ENCODE results near the gene POLR1A. TPM values are rescaled to one million over a fixed set of nuclear protein-coding genes. Genes with fewer than 3 reads are reported as not detected.

Gene POLR1A
- total and polyA plus RNA-seq, 2 of the 8 experiments (the other 6 are each of a cell fraction or from before 2014, with no cell fraction given): 8.9 to 58.1 TPM

DNA sequence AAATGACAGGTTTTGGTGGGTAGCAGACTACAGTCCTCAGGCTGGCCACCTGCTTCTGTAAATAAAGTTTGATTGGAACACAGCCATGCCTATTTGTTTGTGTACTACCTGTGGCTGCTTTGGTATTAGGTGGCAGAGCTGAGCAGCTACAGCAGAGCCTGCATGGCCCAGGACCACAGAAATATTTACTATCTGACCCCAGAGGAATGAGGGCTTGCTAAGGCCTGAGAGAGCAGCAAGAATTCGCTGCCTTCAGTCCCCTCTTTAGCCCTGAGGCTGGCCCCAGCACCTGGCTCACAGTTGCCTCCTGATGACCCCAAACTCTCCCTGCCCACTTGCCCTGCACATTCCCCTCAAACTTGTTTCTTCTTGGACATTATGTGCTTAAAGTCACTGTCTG lies 32.5 kb downstream of the POLR1A start:
- H3K36me3 ChIP-seq (ENCODE audit: control insufficient read depth in 2 of 4, insufficient read depth in 4 of 4, low read length in 3 of 4): peaks cover 24 to 85% (median 74%) of the 10 kb centered on the region in 4 experiments

More for the DNA sequence above, 32.5 kb downstream of the POLR1A start:
- Histone ChIP-seq H3K79me2 (ENCODE audit: control insufficient read depth in 1 of 2, insufficient read depth in 2 of 2, low read length in 2 of 2) (no peaks in the 10 kb centered on the region), H3K4ac (replicated peaks; ENCODE audit: insufficient read length, low read depth, low read length) (no peak overlapping the region), H3K9ac (replicated peaks in 1 of 4; ENCODE audit: extremely low read depth in 1 of 4, low read depth in 3 of 4, low read length in 3 of 4) (no peak overlapping the region), H3K23ac (ENCODE audit: insufficient read length) (no peak overlapping the region), H4K8ac (ENCODE audit: extremely low read depth, insufficient read depth, low read length) (no peak overlapping the region), H3K23me2 (ENCODE audit: low read depth, low read length) (no peaks in the 10 kb centered on the region), H2BK12ac (ENCODE audit: low read depth, low read length) (no peak overlapping the region), H3K4me2 (ENCODE audit: insufficient read depth in 1 of 2, low read depth in 2 of 2, low read length in 2 of 2) (no peak overlapping the region), H2AFZ (ENCODE audit: low read length) (no peak overlapping the region), H2AK5ac (ENCODE audit: low read depth, low read length) (no peak overlapping the region), H3K18ac (ENCODE audit: extremely low read depth, low read length) (no peak overlapping the region), H2BK5ac (ENCODE audit: low read depth, low read length) (no peak overlapping the region), H4K91ac (replicated peaks; ENCODE audit: insufficient read length, low read length) (no peak overlapping the region), H4K20me1 (replicated peaks in 1 of 2; ENCODE audit: control insufficient read depth in 1 of 2, insufficient read depth in 2 of 2, low read length in 2 of 2) (peaks cover 0 to 8% of the 10 kb centered on the region in 2 experiments), H3K9me3 (ENCODE audit: insufficient read depth in 2 of 2, low read depth in 1 of 2, low read length in 1 of 2) (no peaks in the 10 kb centered on the region), H3K79me1 (ENCODE audit: low read depth, low read length) (no peaks in the 10 kb centered on the region), H2BK15ac (ENCODE audit: low read length) (no peak overlapping the region), H3K27me3 (replicated peaks in 1 of 4; ENCODE audit: control insufficient read depth in 3 of 4, extremely low read depth in 1 of 4, insufficient read depth in 3 of 4, low read length in 3 of 4) (no peaks in the 10 kb centered on the region), H3K4me3 (ENCODE audit: extremely low read depth in 1 of 4, insufficient read depth in 2 of 4, low read depth in 3 of 4, low read length in 4 of 4) (no peak overlapping the region), H4K5ac (ENCODE audit: insufficient read length, low read depth, low read length) (no peak overlapping the region), H3K27ac (ENCODE audit: low read depth, low read length) (no peak overlapping the region), H3K4me1 (replicated peaks in 1 of 4; ENCODE audit: control insufficient read depth in 3 of 4, insufficient read depth in 4 of 4, low read length in 3 of 4) (no peaks in the 10 kb centered on the region), H3K56ac (replicated peaks; ENCODE audit: insufficient read length, low read depth, low read length) (no peak overlapping the region), H3K14ac (ENCODE audit: insufficient read length) (no peak overlapping the region), H2BK120ac (replicated peaks; ENCODE audit: low read depth, low read length) (no peak overlapping the region), H2BK20ac (ENCODE audit: low read length) (no peak overlapping the region)
- no peak for TF ChIP-seq HDAC6 (IDR thresholded peaks at IDR 0.05; ENCODE audit: low read depth, low read length)
- TF ChIP-seq, protein P1, sequence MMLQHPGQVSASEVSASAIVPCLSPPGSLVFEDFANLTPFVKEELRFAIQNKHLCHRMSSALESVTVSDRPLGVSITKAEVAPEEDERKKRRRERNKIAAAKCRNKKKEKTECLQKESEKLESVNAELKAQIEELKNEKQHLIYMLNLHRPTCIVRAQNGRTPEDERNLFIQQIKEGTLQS (IDR thresholded peaks at IDR 0.05; ENCODE audit: insufficient read depth, low read depth, low read length): no peak
- no peak for TF ChIP-seq ZNF274 (IDR thresholded peaks at IDR 0.05; ENCODE audit: borderline replicate concordance, extremely low read depth, low read length)
- no peak for TF ChIP-seq SAP30 (IDR thresholded peaks at IDR 0.05; ENCODE audit: insufficient read depth, insufficient replicate concordance, low read length)
- TF ChIP-seq POU5F1 (IDR thresholded peaks at IDR 0.05; ENCODE audit: low read depth, low read length): no peak
- no peak for TF ChIP-seq MAFK (IDR thresholded peaks at IDR 0.05; ENCODE audit: low read depth, low read length)
- no peak for TF ChIP-seq CREB1 (IDR thresholded peaks at IDR 0.05)
- TF ChIP-seq CTBP2 (IDR thresholded peaks at IDR 0.05; ENCODE audit: borderline replicate concordance, insufficient read depth, insufficient read length, low read length): no peak
- no peak for TF ChIP-seq SIRT6 (IDR thresholded peaks at IDR 0.05; ENCODE audit: low read length)
- TF ChIP-seq JUN (IDR thresholded peaks at IDR 0.05; ENCODE audit: low read depth, low read length): no peak
- TF ChIP-seq KDM5A (IDR thresholded peaks at IDR 0.05; ENCODE audit: low read length): no peak
- no peak for TF ChIP-seq POLR2A (IDR thresholded peaks at IDR 0.05; ENCODE audit: control extremely low read depth in 1 of 2, low read depth in 2 of 2, low read length in 2 of 2)
- no peak for TF ChIP-seq GABPA (IDR thresholded peaks at IDR 0.05; ENCODE audit: borderline replicate concordance, insufficient read depth, low read length)
- no peak for TF ChIP-seq SP2 (IDR thresholded peaks at IDR 0.05; ENCODE audit: low read length)
- no peak for TF ChIP-seq SIN3A (conservative IDR thresholded peaks at IDR 0.05 in 1 of 2, IDR thresholded peaks at IDR 0.05 in 1 of 2; ENCODE audit: low read depth in 1 of 2, low read length in 2 of 2)
- WGBS, 2 experiments (ENCODE audit: extremely low coverage in 1 of 2, insufficient coverage in 1 of 2, insufficient read length in 1 of 2, insufficient replicate concordance in 2 of 2, low coverage in 1 of 2, low lambda C conversion rate in 2 of 2, missing lambda C conversion rate in 1 of 2): 100% methylated on average over 1 of the region's 1 CpG; no CpG with 5 or more reads in 1 of the 2 experiments
- DNase-seq (ENCODE audit: low read depth in 1 of 2, low spot score in 2 of 2) (no peak), FAIRE-seq (no peak)
- ChIA-PET CTCF (ENCODE audit: partially characterized antibody) (no interaction called here), POLR2A (ENCODE audit: partially characterized antibody) (no interaction called here)

All from H1 (cell line).